Pancreas (tissue), 10 donors: ENCODE measurements around the gene EVI5L. TPM values are rescaled to one million over a fixed set of nuclear protein-coding genes. Genes with fewer than 3 reads are reported as not detected.
A peak's percentile ranks its signal among the peaks of the same experiment; 100 is the strongest.

Source experiments
- ATAC-seq, 4 donors: fragments of 200-7000 bp; cut with Tn5 transposase; one replicate each; pipeline versions ENCODE4 v1.8.0 to v1.9.1; 2020; ENCODE audit warnings: mild to moderate bottlenecking in 4 of 4, moderate library complexity in 4 of 4
- DNase-seq, 6 donors: peaks; one replicate each; pipeline ENCODE4 v3.0.0-alpha.2; 2020
- FAIRE-seq: peaks from 2 replicates; lab custom pipeline; 2012; peaks lifted over from hg19 to GRCh38; lab: Jason Lieb, UNC
- H3K27ac ChIP-seq, 4 donors: fragments of 200-600 bp; sonication (generic); 1 replicate in 3 of 4; 2 replicates in 1 of 4; pipeline versions ENCODE4 v1.5.0 to v1.8.0; 2020
- H3K27me3 ChIP-seq, 4 donors: fragments of 200-600 bp; one replicate each; pipeline ENCODE4 v1.8.0; 2021
- H3K36me3 ChIP-seq, 3 donors: fragments of 200-600 bp; sonication (generic) in 1 of 3; one replicate each; pipeline versions ENCODE4 v1.5.0 to v1.8.0; 2020 to 2021
- H3K4me1 ChIP-seq, 3 donors: fragments of 200-600 bp; one replicate each; pipeline ENCODE4 v1.8.0; 2021
- H3K4me3 ChIP-seq, 4 donors: fragments of 200-600 bp; sonication (generic) in 2 of 4; one replicate each; pipeline versions ENCODE4 v1.5.0 to v1.8.0; 2020 to 2021
- H3K9me3 ChIP-seq, 4 donors: fragments of 200-600 bp; one replicate each; pipeline ENCODE4 v1.8.0; 2021
- WGBS, 2 donors: extraction: QIAGEN DNeasy Blood & Tissue Kit; methylation state at CpG; one replicate each; pipeline ENCODE4 v1.1.7; 2013; 5-methylcytosine and 5-hydroxymethylcytosine counted together
- intact Hi-C, 3 donors: fragments of 100-400 bp; cut with DNase I; formaldehyde crosslinking; loops; one replicate each; pipeline versions ENCODE4 v1.11.1 to v1.14.2; 2022
- polyA plus RNA-seq, 2 donors: library from polyadenylated mRNA; stranded (reverse); fragments of 200-250 nt; gene quantifications; one replicate each; pipeline ENCODE4 v1.2.3, GENCODE V29; 2013
- total RNA-seq, 6 donors: library from RNA; stranded (reverse); fragmentation: NEBNext Ultra II Directional in 4 of 6; extraction: Animal tissue kit (Norgen Biotek cat#: 25700) in 4 of 6; gene quantifications; one replicate each; pipeline versions ENCODE4 v1.2.1 to v1.2.4, GENCODE V29; 2021 to 2023
- TF ChIP-seq, protein P1 (sequence below), 4 donors: fragments of 200-600 bp; sonication (generic) in 3 of 4; IDR thresholded peaks; one replicate each; pipeline versions ENCODE4 v1.5.0 to v1.8.0; 2021; ENCODE audit warnings: antibody characterized with exemption in 4 of 4
- donor health status: healthy with polysubstance abuse.
- donor health status: DM: no; HTN: no; CAD: no; lungs with moderate emphysema.
- donor health status: DM: no; HTN: no; CAD: no.
- donor health status: control.
- donor health status: control.
- donor health status: Bipolar disorder and iron deficiency.
- donor health status: DM: yes; HTN: yes; CAD: no.
- donor health status: DM: no; HTN: no; CAD: no.
- donor health status: DM: no; HTN: no; CAD: no.
- donor health status: DM: yes; HTN: yes; CAD: no.

Gene EVI5L
- total and polyA plus RNA-seq, 8 donors = 3.0 to 9.1 (median 4.8) TPM

DNA sequence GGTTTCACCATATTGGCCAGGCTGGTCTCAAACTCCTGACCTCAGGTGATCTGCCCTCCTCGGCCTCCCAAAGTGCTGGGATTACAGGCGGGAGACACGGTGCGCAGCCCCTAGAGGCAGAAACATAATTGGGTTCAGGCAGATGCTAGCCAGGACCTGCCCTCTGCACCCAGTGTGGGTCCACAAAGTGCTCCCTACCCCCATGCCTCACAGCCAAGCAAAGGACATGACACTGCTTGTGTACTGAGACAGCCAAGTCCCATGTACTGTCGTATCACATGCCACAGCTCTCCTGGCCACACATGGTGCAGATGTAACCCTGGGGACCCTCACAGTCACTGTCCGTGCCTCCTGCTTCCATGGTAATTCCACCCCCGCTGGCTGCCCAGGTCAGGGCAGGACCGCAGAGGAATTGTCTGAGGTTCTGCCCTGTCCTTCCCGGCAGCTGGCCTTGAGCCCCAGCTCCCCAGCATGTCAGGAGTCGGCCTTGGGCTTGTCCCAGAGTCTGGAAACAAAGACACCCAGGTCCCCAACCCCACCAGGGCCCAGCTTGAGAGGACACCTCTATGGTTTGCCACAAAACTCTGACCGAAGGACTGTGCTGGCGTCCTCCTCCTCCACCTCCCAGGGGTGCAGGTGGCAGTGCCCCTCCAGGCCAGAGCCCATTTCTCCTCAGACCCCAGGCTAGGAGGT, 36.5 kb downstream of the EVI5L start:
- Histone ChIP-seq H3K4me3 (no peak overlapping the region), H3K36me3 (no peaks in the 10 kb centered on the region), H3K4me1 (no peaks in the 10 kb centered on the region), H3K9me3 (no peaks in the 10 kb centered on the region), H3K27me3 (no peaks in the 10 kb centered on the region), H3K27ac (no peak overlapping the region)
- ATAC-seq (no peak), FAIRE-seq (no peak), DNase-seq (peak in 1 of 6 donors; percentile 67)
- 63 to 70% methylated on average over 12 of the region's 12 CpGs for WGBS, 2 donors
- TF ChIP-seq, protein P1, sequence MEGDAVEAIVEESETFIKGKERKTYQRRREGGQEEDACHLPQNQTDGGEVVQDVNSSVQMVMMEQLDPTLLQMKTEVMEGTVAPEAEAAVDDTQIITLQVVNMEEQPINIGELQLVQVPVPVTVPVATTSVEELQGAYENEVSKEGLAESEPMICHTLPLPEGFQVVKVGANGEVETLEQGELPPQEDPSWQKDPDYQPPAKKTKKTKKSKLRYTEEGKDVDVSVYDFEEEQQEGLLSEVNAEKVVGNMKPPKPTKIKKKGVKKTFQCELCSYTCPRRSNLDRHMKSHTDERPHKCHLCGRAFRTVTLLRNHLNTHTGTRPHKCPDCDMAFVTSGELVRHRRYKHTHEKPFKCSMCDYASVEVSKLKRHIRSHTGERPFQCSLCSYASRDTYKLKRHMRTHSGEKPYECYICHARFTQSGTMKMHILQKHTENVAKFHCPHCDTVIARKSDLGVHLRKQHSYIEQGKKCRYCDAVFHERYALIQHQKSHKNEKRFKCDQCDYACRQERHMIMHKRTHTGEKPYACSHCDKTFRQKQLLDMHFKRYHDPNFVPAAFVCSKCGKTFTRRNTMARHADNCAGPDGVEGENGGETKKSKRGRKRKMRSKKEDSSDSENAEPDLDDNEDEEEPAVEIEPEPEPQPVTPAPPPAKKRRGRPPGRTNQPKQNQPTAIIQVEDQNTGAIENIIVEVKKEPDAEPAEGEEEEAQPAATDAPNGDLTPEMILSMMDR (IDR thresholded peaks at IDR 0.05) = no peak
- intact Hi-C loops = no loop called here

DNA sequence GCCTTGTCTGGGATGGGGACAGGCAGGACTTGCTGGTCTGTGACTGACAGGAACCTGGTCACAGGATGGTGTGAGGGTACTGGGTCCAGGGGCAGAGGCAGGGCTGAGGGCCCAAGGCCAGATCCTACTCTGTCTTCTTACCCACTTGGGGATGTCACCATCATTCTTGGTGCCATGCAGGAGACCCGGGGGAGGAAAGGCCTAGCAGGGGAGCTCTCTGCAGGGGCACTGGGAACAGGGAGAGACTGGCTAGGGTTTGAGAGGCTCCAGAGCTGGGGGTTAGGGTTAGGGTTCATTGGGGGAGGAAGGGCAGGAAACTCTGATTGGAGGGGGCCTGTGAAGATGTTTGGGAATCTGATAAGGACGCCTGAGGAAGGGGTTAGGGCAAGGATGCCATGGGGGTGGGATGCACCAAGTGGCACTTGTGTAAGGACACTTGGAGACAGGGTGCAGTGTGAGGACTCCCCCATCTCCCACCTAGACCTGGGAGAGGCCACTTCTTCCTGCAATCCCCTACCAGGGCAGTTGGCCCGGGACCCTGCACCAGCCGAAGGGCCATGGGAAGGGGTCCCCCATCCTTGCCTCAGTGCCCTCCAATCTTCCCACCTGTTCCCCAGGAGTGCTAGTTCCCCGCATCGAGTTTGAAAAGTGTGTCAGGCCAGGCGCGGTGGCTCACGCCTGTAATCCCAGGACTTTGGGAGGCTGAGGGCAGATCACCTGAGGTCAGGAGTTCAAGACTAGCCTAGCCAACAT, 37.2 kb downstream of the EVI5L start:
- ATAC-seq (no peak), FAIRE-seq (no peak), DNase-seq (peak in 1 of 6 donors; percentile 58)
- TF ChIP-seq, protein P1 (IDR thresholded peaks at IDR 0.05) = no peak
- WGBS, 2 donors = 85 to 92% methylated on average over 9 of the region's 9 CpGs
- H3K9me3 ChIP-seq = no peaks in the 10 kb centered on the region
- no peak overlapping the region for H3K4me3 ChIP-seq
- no peak overlapping the region for H3K27ac ChIP-seq
- no peaks in the 10 kb centered on the region for H3K4me1 ChIP-seq
- H3K36me3 ChIP-seq = no peaks in the 10 kb centered on the region
- intact Hi-C loops = no loop called here
- no peaks in the 10 kb centered on the region for H3K27me3 ChIP-seq

DNA sequence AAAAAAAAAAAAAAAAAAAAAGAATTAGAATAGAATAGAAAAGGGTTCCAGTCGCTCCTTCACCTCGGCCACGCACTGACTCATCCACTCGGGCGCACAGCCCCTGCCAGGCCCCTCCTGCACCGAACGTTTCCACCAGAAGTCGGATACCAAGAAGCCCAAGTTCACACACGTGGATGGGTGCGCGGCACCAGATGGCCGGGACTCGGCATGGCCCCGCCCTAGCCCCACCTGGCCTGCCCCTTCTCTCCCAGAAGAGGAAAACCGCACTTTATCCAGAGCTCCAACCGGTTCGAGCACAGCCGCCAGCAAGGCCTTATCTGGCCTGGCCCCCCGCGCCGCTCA, 38.3 kb downstream of the EVI5L start:
- 22 to 28% methylated on average over 21 of the region's 21 CpGs for WGBS, 2 donors
- DNase-seq (peak in 1 of 6 donors; percentile 47), ATAC-seq (no peak), FAIRE-seq (no peak)
- Histone ChIP-seq H3K36me3 (no peaks in the 10 kb centered on the region), H3K27ac (peak overlapping the region; percentile 71 to 95 (median 88)), H3K27me3 (no peaks in the 10 kb centered on the region), H3K9me3 (no peaks in the 10 kb centered on the region), H3K4me3 (peak overlapping the region; percentile 29 to 57 (median 35)), H3K4me1 (no peaks in the 10 kb centered on the region)
- TF ChIP-seq, protein P1 (IDR thresholded peaks at IDR 0.05) = no peak
- intact Hi-C loops = no loop called here

DNA sequence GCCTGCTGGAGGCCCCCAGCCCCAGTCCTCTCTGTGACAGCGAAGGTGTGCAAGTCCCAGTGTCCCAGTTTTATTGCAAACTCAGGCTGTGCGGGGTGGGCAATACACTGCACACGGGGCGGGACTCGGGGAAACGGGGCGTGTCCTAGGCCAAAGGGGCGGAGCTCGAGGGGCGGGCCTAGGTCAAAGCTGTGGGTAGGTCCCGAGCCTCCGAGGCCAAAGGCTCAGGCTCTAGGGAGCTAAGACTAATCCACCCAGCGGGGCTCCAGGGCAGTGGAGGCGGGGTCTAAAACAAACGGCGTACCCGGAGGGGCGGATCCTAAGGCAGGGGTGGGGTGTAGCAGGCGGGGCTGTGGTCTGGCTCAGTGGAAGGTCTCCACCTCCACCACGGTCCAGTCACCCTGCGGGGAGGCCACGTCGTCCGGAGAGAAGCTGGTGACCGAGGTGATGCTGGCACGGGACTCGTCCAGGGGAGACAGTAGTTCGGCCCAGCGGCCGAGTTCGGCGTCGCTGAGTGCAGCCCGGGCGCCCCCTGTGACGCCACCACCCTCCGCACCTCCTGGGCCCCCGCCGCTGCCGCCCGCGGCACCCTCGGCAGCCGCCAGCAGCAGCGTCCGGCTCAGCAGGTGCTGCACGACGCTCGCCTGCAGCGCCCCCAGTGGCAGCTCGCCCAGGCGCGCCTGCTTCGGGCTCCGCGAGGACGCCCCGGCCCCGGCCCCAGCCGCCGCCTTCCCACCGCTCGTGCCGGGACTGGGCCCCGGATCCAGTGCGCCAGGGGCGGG, 38.8 kb downstream of the EVI5L start:
- Histone ChIP-seq H3K27me3 (no peaks in the 10 kb centered on the region), H3K4me1 (no peaks in the 10 kb centered on the region), H3K9me3 (no peaks in the 10 kb centered on the region), H3K4me3 (peak overlapping the region; percentile 29 to 57 (median 35)), H3K27ac (peak overlapping the region; percentile 71 to 95 (median 88)), H3K36me3 (no peaks in the 10 kb centered on the region)
- TF ChIP-seq, protein P1 (IDR thresholded peaks at IDR 0.05) = peak; percentile 86 to 91 (median 89)
- DNase-seq = peak; percentile 84 to 94 (median 91)
- no peak for FAIRE-seq
- ATAC-seq = peak; percentile 66 to 81 (median 78)
- WGBS, 2 donors = 1 to 2% methylated on average over 53 to 67 of the region's 67 CpGs
- intact Hi-C loops = no loop called here
